ENCODE measurements around the gene DDIT3. TPM values are rescaled to one million over a fixed set of nuclear protein-coding genes. Genes with fewer than 3 reads are reported as not detected.

DDIT3 gene
- total RNA-seq, 1 experiment from 2014 or later = 14.1 TPM

DNA sequence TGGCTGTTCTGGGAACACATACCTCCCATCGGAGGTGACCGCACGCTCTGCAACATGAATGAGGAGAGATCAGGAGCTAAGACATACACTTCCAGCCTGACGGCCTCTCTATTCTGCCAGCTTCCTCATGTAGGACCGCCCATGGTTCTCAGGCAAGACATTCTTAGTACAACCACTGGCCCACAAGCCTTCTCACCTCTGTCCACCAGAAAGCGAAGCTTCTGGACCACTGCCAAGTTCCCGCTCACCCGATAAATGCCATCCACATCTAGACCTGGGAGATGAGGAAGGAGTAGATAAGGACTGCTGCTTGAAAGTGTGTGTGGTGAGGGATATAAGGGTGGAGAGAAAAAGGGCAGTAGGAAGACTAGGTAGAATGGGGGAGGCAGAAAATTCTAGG is 45.9 kb downstream of the DDIT3 start:
- TF ChIP-seq, protein P1, sequence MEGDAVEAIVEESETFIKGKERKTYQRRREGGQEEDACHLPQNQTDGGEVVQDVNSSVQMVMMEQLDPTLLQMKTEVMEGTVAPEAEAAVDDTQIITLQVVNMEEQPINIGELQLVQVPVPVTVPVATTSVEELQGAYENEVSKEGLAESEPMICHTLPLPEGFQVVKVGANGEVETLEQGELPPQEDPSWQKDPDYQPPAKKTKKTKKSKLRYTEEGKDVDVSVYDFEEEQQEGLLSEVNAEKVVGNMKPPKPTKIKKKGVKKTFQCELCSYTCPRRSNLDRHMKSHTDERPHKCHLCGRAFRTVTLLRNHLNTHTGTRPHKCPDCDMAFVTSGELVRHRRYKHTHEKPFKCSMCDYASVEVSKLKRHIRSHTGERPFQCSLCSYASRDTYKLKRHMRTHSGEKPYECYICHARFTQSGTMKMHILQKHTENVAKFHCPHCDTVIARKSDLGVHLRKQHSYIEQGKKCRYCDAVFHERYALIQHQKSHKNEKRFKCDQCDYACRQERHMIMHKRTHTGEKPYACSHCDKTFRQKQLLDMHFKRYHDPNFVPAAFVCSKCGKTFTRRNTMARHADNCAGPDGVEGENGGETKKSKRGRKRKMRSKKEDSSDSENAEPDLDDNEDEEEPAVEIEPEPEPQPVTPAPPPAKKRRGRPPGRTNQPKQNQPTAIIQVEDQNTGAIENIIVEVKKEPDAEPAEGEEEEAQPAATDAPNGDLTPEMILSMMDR (conservative IDR thresholded peaks at IDR 0.05) = no peak
- Mint-ChIP-seq H3K9me3 (no peaks in the 10 kb centered on the region), H3K4me1 (peaks cover 21 to 22% of the 10 kb centered on the region in 2 experiments), H3K4me3 (peak overlapping the region in 1 of 2 experiments; percentile 80; a peak in 3 of 5 replicates), H3K36me3 (ENCODE audit: insufficient read depth in 1 of 3, low read depth in 3 of 3) (no peaks in the 10 kb centered on the region; a peak in 2 of 7 replicates), H3K27me3 (ENCODE audit: low read depth) (peaks cover 78% of the 10 kb centered on the region), H3K27ac (no peak overlapping the region)
- WGBS (ENCODE audit: extremely low coverage, insufficient read length, low lambda C conversion rate) = no CpG with 5 or more reads among the region's 8 CpGs
- Histone ChIP-seq H3K27me3 (ENCODE audit: insufficient read depth, low read length) (peaks cover 37% of the 10 kb centered on the region), H3K4me2 (ENCODE audit: insufficient read depth, insufficient read length, low read length) (no peak overlapping the region), H2BK5ac (ENCODE audit: insufficient read length, low read length) (no peak overlapping the region), H3K9me3 (ENCODE audit: control insufficient read depth, low read depth, low read length) (no peaks in the 10 kb centered on the region), H3K27ac (ENCODE audit: insufficient read length, low read depth, low read length) (no peak overlapping the region), H3K23ac (ENCODE audit: insufficient read length, low read depth, low read length) (no peak overlapping the region), H4K8ac (replicated peaks; ENCODE audit: insufficient read length, low read depth, low read length) (no peak overlapping the region), H4K91ac (ENCODE audit: insufficient read length, low read depth, low read length) (no peak overlapping the region), H3K9ac (ENCODE audit: extremely low read depth, insufficient read length, low read length) (no peak overlapping the region), H2AFZ (ENCODE audit: low read length) (no peak overlapping the region), H2BK120ac (ENCODE audit: low read depth, low read length, poor library complexity, severe bottlenecking) (no peak overlapping the region), H4K5ac (ENCODE audit: insufficient read length, low read depth, low read length) (no peak overlapping the region), H2BK15ac (ENCODE audit: low read depth, low read length) (no peak overlapping the region), H3K79me2 (ENCODE audit: insufficient read depth, low read length) (no peaks in the 10 kb centered on the region), H3K56ac (ENCODE audit: insufficient read length, low read depth, low read length) (no peak overlapping the region), H2BK20ac (ENCODE audit: low read depth, low read length, poor library complexity, severe bottlenecking) (no peak overlapping the region), H2BK12ac (ENCODE audit: insufficient read length, low read depth, low read length) (no peak overlapping the region), H3K79me1 (ENCODE audit: insufficient read depth, low read depth, low read length, poor library complexity, severe bottlenecking) (no peaks in the 10 kb centered on the region), H3K4me1 (ENCODE audit: insufficient read depth, low read length) (no peaks in the 10 kb centered on the region; the same call in 1 of the 2 replicates), H3T11ph (ENCODE audit: low read length) (no peak overlapping the region), H3K18ac (ENCODE audit: insufficient read length, low read depth, low read length) (no peak overlapping the region), H2AK5ac (ENCODE audit: insufficient read length, low read length) (no peak overlapping the region), H3K23me2 (ENCODE audit: insufficient read length, low read depth, low read length, poor library complexity, severe bottlenecking) (peaks cover 15% of the 10 kb centered on the region), H3K14ac (ENCODE audit: insufficient read depth, low read length) (no peak overlapping the region), H3K4ac (ENCODE audit: low read depth, low read length) (no peak overlapping the region), H4K20me1 (ENCODE audit: control insufficient read depth, insufficient read depth, insufficient read length) (peaks cover 3% of the 10 kb centered on the region)
- DNase-seq = no peak

Data from H9 (cell line).